ENCODE results near the gene CYP2W1. TPM values are rescaled to one million over a fixed set of nuclear protein-coding genes. Genes with fewer than 3 reads are reported as not detected.
"Not testable (repeated sequence)": the region's sequence is repeated elsewhere in the genome, so short reads cannot be mapped to it uniquely, and the experiment has no call there.

The CYP2W1 gene
- total RNA-seq, 1 donor from 2014 or later = not detected

GRCh38 chr7:1033546-1034145 is 50.7 kb downstream of the CYP2W1 start:
- no peaks in the 10 kb centered on the region for H3K9me3 Mint-ChIP-seq (ENCODE audit: unreplicated experiment)
- peaks cover 5% of the 10 kb centered on the region for H3K4me1 Mint-ChIP-seq (ENCODE audit: unreplicated experiment)
- H3K27me3 Mint-ChIP-seq (ENCODE audit: unreplicated experiment) = no peaks in the 10 kb centered on the region
- no peak overlapping the region for H3K27ac Mint-ChIP-seq (ENCODE audit: unreplicated experiment)
- no peak for TF ChIP-seq CTCF (IDR thresholded peaks at IDR 0.05)
- no peaks in the 10 kb centered on the region for H3K36me3 Mint-ChIP-seq (ENCODE audit: unreplicated experiment)
- no peak for DNase-seq (ENCODE audit: extremely low spot score, unreplicated experiment)
- H3K4me3 Mint-ChIP-seq (ENCODE audit: unreplicated experiment) = no peak overlapping the region

- not testable (repeated sequence) for H3K9me3 Mint-ChIP-seq (ENCODE audit: unreplicated experiment); H3K36me3 Mint-ChIP-seq (ENCODE audit: unreplicated experiment); DNase-seq (ENCODE audit: extremely low spot score, unreplicated experiment); H3K4me3 Mint-ChIP-seq (ENCODE audit: unreplicated experiment); H3K27ac Mint-ChIP-seq (ENCODE audit: unreplicated experiment); H3K27me3 Mint-ChIP-seq (ENCODE audit: unreplicated experiment); H3K4me1 Mint-ChIP-seq (ENCODE audit: unreplicated experiment)
Measured at GRCh38 chr7:1034769-1035168, 51.8 kb downstream of the CYP2W1 start.

- not testable (repeated sequence) for H3K27me3 Mint-ChIP-seq (ENCODE audit: unreplicated experiment); H3K9me3 Mint-ChIP-seq (ENCODE audit: unreplicated experiment); DNase-seq (ENCODE audit: extremely low spot score, unreplicated experiment); H3K4me3 Mint-ChIP-seq (ENCODE audit: unreplicated experiment); H3K27ac Mint-ChIP-seq (ENCODE audit: unreplicated experiment); H3K36me3 Mint-ChIP-seq (ENCODE audit: unreplicated experiment)
- H3K4me1 Mint-ChIP-seq (ENCODE audit: unreplicated experiment) = peaks cover 10% of the 10 kb centered on the region
Measured at GRCh38 chr7:1036164-1036928, 53.4 kb downstream of the CYP2W1 start.

Small RNA genes within 50 kb of the gene (microRNA-seq; reads per million reads assigned to microRNA genes)
- 570 reads per million, percentile 75 among the genes with 10 or more reads in this experiment for gene MIR339 (ENCODE audit: unreplicated experiment)

Other genes with a start within 250 kb of the CYP2W1 start
- 212 and 226 TPM in 2 replicates for gene SUN1, start 150.7 kb upstream of the CYP2W1 start, total RNA-seq
- 33.7 and 36.4 TPM in 2 replicates for gene GET4, start 106.6 kb upstream of the CYP2W1 start, total RNA-seq
- gene ADAP1, start 28.5 kb upstream of the CYP2W1 start, total RNA-seq = 5.8 and 7.0 TPM in 2 replicates
- 11.2 and 11.4 TPM in 2 replicates for gene COX19, start 7.6 kb upstream of the CYP2W1 start, total RNA-seq
- 1.9 and 2.8 TPM in 2 replicates for gene GPR146, start 61.4 kb downstream of the CYP2W1 start, total RNA-seq
- 2.5 and 3.0 TPM in 2 replicates for gene GPER1, start 104.9 kb downstream of the CYP2W1 start, total RNA-seq
- gene ZFAND2A, start 177.0 kb downstream of the CYP2W1 start, total RNA-seq = 17.1 and 18.3 TPM in 2 replicates
- not detected in 2 replicates for gene UNCX, start 249.7 kb downstream of the CYP2W1 start, total RNA-seq

Data from osteocyte (in vitro differentiated cells).